Uterus (tissue), 4 donors: ENCODE data around the gene CNTNAP5. TPM values are rescaled to one million over a fixed set of nuclear protein-coding genes. Genes with fewer than 3 reads are reported as not detected.

Experiments used
- DNase-seq, 2 donors: peaks; one replicate each; pipeline ENCODE4 v3.0.0-alpha.2; 2019 to 2020
- H3K27ac ChIP-seq, 2 donors: fragments of 200-600 bp; sonication (generic); 1 replicate in 1 of 2; 2 replicates in 1 of 2; pipeline ENCODE4 v1.5.1; 2016 to 2018
- H3K27me3 ChIP-seq, 2 donors: fragments of 200-600 bp; sonication (generic); one replicate each; pipeline ENCODE4 v1.5.1; 2018 to 2019; ENCODE audit warnings: control low read depth in 1 of 2
- H3K36me3 ChIP-seq, 2 donors: fragments of 200-600 bp; sonication (generic); one replicate each; pipeline ENCODE4 v1.5.1; 2019; ENCODE audit warnings: control low read depth in 1 of 2
- H3K4me1 ChIP-seq, 2 donors: fragments of 200-600 bp; sonication (generic); one replicate each; pipeline ENCODE4 v1.5.1; 2018 to 2019; ENCODE audit warnings: control low read depth in 1 of 2
- H3K4me3 ChIP-seq, 2 donors: fragments of 200-600 bp; sonication (generic); 1 replicate in 1 of 2; 2 replicates in 1 of 2; pipeline ENCODE4 v1.5.1; 2018 to 2019; ENCODE audit warnings: mild to moderate bottlenecking in 1 of 2
- H3K9me3 ChIP-seq, 2 donors: fragments of 200-600 bp; sonication (generic); one replicate each; pipeline ENCODE4 v1.5.1; 2019; ENCODE audit warnings: control low read depth in 1 of 2
- POLR2A ChIP-seq, 2 donors: fragments of 450-650 bp; IDR thresholded peaks; one replicate each; pipeline ENCODE4 v1.6.1; 2016; ENCODE audit warnings: antibody characterized with exemption in 2 of 2, mild to moderate bottlenecking in 1 of 2, moderate library complexity in 1 of 2
- intact Hi-C: fragments of 100-400 bp; cut with DNase I; formaldehyde crosslinking; loops from one replicate; pipeline ENCODE4 v1.15.1; 2023; ENCODE audit warnings: low total_unique reads
- total RNA-seq, 4 donors: library from RNA; depleted of rRNA in 3 of 4; stranded (reverse); fragments of >200 nt in 3 of 4; gene quantifications; one replicate each; pipeline versions ENCODE4 v1.1.0 to v1.2.4, GENCODE V29; 2014 to 2023
- TF ChIP-seq, protein P1 (sequence below), 4 experiments: fragments of 200-600 bp in 2 of 4; fragments of 450-650 bp in 2 of 4; sonication (generic) in 2 of 4; IDR thresholded peaks; one replicate each; pipeline ENCODE4 v1.5.1; 2016 to 2019; ENCODE audit warnings: antibody characterized with exemption in 4 of 4, mild to moderate bottlenecking in 2 of 4, moderate library complexity in 1 of 4
- donor health status: DM: yes; HTN: yes; CAD: no.

Gene CNTNAP5
- total RNA-seq, 4 donors from 2014 or later, result 1.4 TPM; not detected in 3

DNA sequence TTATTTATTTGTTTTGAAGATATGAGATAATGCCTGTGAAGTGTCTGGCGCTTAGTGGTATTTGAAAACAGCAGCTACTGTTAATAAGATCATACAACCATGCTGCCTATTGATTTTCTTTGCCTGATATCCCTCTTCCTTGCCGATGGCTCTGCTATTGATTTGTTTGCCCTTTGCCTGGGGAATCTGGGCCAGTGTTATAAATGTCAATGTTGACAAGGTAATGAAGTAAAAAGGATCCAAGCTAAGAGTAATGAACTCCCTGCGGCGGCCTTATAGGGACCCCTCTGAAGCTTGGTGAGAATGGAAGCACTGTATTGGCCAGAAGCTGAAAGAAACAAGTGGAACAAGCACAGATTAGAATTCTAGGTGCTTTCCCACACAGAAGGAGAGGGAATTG lies 854.6 kb downstream of the CNTNAP5 start:
- H3K36me3 ChIP-seq, result no peaks in the 10 kb centered on the region
- no peak for TF ChIP-seq POLR2A (IDR thresholded peaks at IDR 0.05)
- TF ChIP-seq, protein P1, sequence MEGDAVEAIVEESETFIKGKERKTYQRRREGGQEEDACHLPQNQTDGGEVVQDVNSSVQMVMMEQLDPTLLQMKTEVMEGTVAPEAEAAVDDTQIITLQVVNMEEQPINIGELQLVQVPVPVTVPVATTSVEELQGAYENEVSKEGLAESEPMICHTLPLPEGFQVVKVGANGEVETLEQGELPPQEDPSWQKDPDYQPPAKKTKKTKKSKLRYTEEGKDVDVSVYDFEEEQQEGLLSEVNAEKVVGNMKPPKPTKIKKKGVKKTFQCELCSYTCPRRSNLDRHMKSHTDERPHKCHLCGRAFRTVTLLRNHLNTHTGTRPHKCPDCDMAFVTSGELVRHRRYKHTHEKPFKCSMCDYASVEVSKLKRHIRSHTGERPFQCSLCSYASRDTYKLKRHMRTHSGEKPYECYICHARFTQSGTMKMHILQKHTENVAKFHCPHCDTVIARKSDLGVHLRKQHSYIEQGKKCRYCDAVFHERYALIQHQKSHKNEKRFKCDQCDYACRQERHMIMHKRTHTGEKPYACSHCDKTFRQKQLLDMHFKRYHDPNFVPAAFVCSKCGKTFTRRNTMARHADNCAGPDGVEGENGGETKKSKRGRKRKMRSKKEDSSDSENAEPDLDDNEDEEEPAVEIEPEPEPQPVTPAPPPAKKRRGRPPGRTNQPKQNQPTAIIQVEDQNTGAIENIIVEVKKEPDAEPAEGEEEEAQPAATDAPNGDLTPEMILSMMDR (IDR thresholded peaks at IDR 0.05), result no peak
- H3K27ac ChIP-seq, result no peak overlapping the region
- H3K9me3 ChIP-seq, result no peaks in the 10 kb centered on the region
- H3K4me1 ChIP-seq, result no peaks in the 10 kb centered on the region
- intact Hi-C loops, result no loop called here
- H3K27me3 ChIP-seq, result no peaks in the 10 kb centered on the region
- DNase-seq, result no peak
- H3K4me3 ChIP-seq, result no peak overlapping the region

DNA sequence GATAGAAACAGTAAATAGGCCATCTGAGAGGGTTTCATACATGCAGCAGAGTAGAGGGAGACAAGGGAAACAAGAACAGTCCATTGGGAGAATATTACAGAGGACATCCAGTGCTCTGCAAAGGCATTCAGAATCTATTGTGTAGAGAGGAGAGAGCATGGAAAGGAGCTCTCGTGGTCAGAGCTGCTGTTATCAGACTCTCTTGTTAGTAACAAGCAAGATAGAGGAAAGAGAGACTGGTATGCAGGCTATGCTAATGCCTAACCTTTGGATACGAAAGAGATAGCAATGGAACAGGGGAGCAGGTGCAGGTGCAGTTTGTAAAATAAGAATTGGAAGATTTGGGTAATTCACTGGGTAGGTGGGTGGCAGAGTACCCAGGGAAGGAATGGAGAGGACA lies 855.9 kb downstream of the CNTNAP5 start:
- no peak overlapping the region for H3K27ac ChIP-seq
- no peaks in the 10 kb centered on the region for H3K9me3 ChIP-seq
- no peak for DNase-seq
- intact Hi-C loops, result no loop called here
- TF ChIP-seq, protein P1 (IDR thresholded peaks at IDR 0.05), result no peak
- no peak for TF ChIP-seq POLR2A (IDR thresholded peaks at IDR 0.05)
- no peaks in the 10 kb centered on the region for H3K27me3 ChIP-seq
- H3K36me3 ChIP-seq, result no peaks in the 10 kb centered on the region
- no peaks in the 10 kb centered on the region for H3K4me1 ChIP-seq
- H3K4me3 ChIP-seq, result no peak overlapping the region

DNA sequence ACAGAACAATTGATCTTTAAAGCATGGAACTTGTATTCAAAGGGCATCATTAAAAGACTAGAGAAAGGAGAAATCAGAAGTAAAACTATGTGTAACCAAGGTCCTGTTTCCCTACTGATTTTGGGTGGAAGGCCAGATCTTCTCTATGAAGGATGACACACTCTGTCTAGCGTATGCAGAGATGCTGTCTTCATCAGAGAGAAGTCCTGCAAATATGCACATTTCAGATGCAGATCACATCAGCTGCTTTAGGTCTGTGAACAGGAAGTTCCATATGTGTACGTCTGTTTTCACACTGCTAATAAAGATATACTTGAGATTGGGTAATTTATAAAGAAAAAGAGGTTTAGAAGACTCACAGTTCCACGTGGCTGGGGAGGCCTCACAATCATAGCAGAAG lies 857.3 kb downstream of the CNTNAP5 start:
- TF ChIP-seq, protein P1 (IDR thresholded peaks at IDR 0.05), result no peak
- no peak for TF ChIP-seq POLR2A (IDR thresholded peaks at IDR 0.05)
- no peak overlapping the region for H3K4me3 ChIP-seq
- H3K27me3 ChIP-seq, result no peaks in the 10 kb centered on the region
- no peaks in the 10 kb centered on the region for H3K36me3 ChIP-seq
- DNase-seq, result no peak
- H3K9me3 ChIP-seq, result no peaks in the 10 kb centered on the region
- intact Hi-C loops, result no loop called here
- no peak overlapping the region for H3K27ac ChIP-seq
- H3K4me1 ChIP-seq, result no peaks in the 10 kb centered on the region

DNA sequence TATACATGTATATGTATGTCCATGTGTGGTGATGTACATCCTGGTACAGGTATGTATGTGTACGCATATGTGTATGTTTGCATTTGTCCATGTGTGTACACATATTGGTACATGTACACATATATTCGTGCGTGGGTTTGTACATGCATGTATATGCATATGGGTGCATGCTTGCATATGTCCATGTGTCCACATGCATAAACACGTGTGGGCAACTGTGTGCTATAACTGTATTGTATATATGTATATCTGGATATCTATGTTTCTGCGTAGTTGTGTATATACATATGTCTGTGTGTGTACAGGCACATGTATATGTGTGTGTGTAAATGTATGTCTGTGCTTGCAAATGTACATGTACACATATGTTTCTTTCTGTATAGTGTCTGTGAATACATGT lies 858.5 kb downstream of the CNTNAP5 start:
- Histone ChIP-seq H3K4me3 (no peak overlapping the region), H3K4me1 (no peaks in the 10 kb centered on the region), H3K27ac (no peak overlapping the region), H3K9me3 (no peaks in the 10 kb centered on the region), H3K27me3 (no peaks in the 10 kb centered on the region), H3K36me3 (no peaks in the 10 kb centered on the region)
- TF ChIP-seq, protein P1 (IDR thresholded peaks at IDR 0.05), result no peak
- TF ChIP-seq POLR2A (IDR thresholded peaks at IDR 0.05), result no peak
- DNase-seq, result no peak
- intact Hi-C loops, result no loop called here

DNA sequence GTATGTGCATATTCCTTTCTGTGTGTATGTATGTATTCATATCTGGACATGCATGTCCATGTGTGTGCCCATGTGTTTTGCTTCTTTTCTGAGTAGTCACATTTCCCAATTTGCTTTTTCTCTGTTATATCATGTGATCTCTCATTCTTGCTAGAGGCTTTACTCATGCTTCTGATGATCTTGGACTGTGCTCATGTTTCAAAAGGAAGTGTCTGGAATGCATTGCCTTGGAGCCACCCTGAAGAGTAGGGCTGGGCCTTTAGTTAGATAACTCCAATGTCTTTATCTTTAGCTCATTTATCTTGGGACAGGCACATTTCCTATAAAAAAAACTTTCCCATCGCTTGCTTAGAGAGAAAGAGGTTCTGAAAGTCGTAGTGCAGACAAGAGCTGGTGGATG lies 859.2 kb downstream of the CNTNAP5 start:
- no peak for DNase-seq
- intact Hi-C loops, result no loop called here
- Histone ChIP-seq H3K27ac (no peak overlapping the region), H3K36me3 (no peaks in the 10 kb centered on the region), H3K4me1 (no peaks in the 10 kb centered on the region), H3K27me3 (no peaks in the 10 kb centered on the region), H3K4me3 (no peak overlapping the region), H3K9me3 (no peaks in the 10 kb centered on the region)
- TF ChIP-seq, protein P1 (IDR thresholded peaks at IDR 0.05), result no peak
- TF ChIP-seq POLR2A (IDR thresholded peaks at IDR 0.05), result no peak
